ENCODE measurements around the gene ST6GALNAC6.

Gene ST6GALNAC6

DNA sequence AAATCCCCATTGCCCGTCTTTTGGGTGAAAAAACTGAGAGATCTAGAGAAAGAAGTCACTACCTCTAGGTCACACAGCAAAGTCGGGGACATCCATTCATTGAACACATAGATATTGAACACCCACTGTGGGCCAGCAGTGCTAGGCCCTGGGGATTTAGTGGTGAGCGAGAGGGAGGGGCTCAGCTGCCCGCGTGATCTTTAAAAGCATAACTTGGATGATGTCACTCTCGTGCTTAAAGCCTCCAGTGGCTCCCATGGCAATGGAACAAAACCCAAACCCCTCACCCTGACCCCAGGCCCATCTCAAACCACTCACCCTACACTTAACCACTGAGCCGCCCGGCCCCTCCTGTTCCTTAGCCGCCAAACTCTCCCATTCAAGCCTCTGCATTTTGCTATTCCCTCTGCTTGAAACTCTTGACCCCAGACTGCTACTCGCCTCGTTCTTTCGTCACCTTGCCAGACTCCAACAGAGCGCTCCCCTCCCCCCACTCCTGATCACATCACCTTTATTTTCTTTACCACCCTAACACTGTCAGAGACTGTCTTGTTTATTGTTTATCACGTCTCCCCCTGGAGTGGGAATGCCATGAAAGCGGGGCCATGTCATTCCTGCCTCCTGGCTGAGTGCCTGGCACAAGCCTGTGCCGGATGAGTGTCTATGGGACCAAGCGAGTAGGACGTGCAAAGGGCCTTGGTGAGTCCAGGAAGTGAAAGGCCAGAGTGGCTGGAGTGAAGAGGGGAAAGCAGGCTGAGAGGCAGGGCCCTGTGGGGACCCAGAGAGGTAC lies 31.9 kb upstream of the ST6GALNAC6 start:
- no peak for DNase-seq (ENCODE audit: low read depth in 2 of 2)

DNA sequence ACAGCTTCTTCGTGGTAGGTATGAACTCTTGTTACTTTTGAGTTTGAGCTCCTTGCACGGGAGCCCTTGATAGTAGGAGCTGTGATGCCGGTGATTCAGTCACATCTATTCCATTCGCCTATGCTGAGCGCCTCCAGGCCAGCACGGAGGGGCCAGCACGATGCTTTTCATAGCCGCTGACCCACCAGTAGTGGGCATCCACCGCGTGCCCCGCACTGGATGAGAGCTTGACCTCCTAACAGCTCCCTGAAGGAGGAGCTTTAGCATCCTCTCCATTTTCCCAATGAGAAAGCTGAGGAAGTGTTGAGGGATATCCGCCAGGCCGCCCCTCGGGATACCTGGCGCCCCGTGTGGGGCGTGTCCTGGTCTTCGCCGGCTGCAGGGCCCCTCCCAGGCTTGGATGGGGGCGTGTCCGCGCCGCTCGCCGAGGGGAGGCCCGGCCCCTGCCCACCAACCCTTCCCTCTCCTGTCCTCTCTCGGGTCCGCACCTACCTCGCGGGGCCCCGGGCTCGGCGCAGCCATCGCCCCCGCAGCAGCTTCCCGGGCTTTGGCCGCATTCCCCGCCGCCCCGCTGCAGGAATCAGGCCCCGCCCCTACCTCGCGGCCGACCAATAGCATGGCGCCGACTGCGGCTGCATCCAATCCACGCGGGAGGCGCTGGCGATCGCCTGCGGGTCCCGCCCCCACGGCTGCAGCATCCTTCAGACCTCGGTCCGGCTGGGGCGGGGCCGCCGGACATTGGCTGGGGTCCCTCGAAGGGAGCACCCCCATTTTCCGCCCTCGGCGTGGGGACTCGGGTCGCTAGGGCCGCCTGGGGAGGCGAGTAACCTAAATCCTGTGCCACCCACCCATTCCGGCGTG lies 31.1 kb upstream of the ST6GALNAC6 start, which contains the start of gene PIP5KL1:
PIP5KL1 (minus strand) TSS at position 547 of the 861 bp plus-strand sequence; CDS start at position 522, 25 bp downstream.
- peak in 1 of 2 donors; percentile 60 for DNase-seq (ENCODE audit: low read depth in 2 of 2)

DNA sequence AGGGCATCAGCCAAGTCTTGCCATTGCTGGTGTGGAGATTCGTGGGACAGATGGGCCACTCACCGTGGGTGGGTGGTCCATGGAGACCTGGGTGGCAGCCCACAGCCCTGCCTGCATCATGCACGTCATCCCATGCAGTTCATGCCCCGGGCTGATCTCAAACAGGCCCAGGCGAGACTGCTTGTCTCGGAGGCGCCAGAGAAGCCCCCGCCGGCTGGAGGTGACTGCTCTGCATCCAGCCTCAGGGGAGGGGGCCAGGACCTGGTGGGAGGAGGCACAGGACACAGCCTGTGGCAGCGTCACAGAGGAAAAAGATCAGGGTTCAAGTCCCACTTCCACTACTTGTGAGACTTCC lies 30.2 kb upstream of the ST6GALNAC6 start:
- no peak for DNase-seq (ENCODE audit: low read depth in 2 of 2)

DNA sequence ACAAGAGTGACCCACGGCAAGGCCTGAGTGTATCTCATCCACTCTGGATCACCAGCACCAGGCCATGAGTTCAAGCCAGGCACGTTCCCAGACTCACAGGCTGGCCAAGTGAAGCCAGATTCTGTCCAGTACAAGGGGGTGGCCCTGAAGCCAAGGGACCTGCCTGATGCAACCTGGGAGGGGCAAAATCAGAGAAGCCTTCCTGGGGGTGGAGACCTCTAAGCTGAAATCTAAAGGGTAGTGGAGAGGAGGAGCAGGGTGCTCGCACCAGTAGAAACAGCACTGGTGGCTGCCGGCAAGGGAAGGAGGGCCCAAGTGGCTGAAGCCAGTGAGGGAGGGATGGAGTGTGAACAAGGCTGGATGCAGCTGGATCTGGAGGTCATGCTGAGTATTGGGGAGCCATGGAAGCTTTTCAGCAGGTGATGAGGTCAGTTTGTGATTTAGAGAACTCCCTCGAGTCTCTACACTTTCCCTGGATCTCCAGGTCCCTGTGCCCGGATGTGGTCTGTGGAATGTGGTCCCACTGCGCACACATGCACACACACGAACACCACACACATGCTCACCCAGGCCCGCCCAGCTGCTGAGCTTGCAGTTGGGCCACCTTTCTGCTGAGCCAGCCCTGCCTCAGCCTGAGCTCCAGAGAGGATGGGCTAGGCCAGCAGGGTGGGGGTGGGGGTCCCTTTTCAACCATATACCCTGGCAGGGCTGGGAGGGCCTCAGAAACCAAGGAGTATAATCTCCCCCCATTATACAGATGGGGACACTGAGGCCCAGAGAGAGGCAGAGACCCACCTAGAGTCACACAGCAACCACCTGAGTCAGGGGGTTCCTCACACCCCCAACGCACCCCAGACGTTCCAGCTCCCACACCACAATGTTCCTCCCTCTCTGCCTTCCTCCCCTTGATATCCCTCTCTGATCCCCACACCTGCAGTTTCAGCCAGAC lies 29.5 kb upstream of the ST6GALNAC6 start:
- no peak for DNase-seq (ENCODE audit: low read depth in 2 of 2)

DNA sequence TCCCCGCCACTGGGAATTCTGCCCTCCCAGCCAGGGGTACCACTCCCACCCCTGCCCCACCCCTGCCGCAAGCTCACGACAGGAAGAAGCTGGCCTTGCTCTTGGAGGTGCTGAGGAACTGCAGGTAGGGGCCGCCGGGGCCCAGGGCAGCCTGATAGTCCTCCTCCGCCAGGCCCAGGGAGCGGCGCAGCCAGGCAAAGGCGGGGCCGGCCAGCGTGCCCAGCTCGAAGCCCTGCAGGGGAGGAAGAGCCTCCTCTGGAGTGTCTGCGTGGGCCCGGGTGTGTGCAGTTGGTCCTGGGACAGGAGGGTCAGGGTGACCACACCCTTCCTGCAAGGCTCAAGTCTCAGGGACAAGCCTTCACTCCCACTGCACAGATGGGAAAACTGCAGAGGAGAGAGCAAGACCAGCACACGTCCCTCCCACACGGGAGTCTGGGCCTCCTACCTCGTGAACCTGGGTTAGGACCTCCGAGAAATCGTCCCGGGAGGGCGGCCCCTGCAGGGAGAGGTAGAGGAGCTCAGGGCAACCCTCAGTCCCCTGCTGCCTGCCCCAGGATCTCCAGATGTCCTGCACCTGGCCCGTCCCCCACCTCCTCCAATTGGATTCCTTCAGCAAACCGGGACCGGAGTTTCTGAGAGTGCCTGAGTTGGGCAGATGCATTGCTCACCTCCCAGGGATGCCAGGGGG lies 28.7 kb upstream of the ST6GALNAC6 start:
- no peak for DNase-seq (ENCODE audit: low read depth in 2 of 2)

DNA sequence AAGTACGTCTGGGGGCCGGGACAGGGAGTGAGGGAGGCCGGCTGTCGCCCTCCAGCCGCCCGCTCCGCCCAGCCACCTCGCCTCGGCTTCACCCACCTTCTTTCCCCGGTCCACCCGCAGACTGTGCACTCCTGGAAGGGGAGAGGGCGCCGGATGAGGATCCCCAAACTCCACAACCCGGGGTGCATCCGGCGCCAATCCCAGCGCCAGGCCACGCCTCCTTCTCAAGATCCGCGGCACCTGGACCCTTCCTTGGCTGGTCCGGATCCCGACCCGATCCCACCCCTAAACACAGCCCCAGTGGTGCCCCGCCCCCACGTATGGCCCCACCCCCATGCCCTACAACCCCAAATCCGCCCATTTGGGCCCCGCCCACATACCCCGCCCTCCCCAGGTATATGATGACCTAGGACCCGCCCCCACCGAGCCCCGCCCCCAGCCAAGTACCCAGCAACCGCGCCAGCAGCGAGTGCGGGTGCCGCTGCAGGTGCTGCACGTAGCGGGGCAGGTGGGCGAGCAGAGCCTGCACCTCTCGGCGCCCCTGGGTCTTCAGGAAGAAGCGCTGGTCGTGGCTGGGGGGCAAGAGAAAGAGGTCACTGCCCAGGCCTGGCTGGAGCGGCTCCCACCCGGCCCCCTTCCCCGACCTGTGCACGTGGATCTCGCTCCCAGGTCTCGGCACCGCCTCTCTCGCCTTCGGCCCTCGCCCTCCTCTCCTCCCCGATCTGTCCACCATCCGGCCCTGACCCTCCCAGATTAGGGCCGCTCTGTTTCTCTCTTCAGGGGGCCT lies 28.0 kb upstream of the ST6GALNAC6 start:
- DNase-seq (ENCODE audit: low read depth in 2 of 2), result no peak

DNA sequence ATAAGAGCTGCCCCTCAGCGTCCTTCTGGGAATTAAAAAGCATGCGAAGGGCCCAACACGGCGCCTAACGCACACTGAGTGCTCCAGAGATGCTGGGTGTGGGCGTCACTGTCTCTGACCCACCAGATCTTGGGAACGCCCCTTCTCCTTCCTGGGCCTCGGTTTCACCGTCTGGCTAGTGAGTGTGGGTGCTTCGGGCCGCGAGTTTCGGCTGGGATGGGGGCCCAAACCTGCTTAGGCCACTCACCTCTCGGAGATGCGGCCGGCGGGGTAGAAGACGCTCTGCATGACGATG lies 27.4 kb upstream of the ST6GALNAC6 start:
- DNase-seq (ENCODE audit: low read depth in 2 of 2), result no peak

DNA sequence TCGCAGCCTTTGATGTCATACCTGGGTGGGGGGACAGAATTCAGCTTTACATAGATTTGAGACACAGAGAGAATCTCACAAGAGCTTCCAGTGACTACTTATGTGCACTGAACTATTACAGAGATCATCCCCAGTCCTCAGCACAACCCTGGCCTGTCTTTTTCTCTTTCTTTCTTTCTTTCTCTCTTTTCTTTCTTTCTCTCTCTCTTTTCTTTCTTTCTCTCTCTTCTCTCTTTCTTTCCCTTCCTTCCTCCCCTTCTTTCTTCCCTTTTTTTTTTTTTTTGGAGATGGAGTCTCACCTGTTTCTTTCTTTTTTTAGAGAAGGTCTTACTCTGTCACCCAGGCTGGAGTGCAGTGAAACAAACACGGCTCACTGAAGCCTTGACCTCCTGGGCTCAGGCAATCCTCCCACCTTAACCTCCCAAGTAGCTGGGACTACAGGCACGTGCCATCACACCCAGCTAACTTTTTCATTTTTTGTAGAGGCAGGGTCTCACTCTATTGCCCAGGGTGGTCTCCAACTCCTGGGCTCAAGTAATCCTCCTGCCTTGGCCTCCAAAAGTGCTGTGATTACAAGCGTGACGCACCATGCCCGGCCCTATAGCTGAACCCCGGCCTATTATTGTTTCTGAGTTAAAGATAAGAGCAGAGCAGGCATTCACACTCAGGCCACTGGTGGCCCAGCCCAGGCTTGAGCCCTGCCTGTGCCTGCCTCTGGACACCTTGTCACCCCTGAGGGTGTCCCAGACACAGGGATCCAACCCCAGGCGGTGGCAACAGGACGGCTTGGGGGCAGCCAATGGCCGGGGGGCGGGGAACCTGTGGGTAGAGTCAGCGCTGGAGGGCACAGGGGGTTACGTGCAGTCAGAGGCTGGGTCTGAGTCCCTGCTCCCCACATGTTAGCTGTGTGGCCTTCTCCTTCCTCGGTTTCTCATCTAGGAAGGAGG lies 26.8 kb upstream of the ST6GALNAC6 start:
- DNase-seq (ENCODE audit: low read depth in 2 of 2), result no peak

DNA sequence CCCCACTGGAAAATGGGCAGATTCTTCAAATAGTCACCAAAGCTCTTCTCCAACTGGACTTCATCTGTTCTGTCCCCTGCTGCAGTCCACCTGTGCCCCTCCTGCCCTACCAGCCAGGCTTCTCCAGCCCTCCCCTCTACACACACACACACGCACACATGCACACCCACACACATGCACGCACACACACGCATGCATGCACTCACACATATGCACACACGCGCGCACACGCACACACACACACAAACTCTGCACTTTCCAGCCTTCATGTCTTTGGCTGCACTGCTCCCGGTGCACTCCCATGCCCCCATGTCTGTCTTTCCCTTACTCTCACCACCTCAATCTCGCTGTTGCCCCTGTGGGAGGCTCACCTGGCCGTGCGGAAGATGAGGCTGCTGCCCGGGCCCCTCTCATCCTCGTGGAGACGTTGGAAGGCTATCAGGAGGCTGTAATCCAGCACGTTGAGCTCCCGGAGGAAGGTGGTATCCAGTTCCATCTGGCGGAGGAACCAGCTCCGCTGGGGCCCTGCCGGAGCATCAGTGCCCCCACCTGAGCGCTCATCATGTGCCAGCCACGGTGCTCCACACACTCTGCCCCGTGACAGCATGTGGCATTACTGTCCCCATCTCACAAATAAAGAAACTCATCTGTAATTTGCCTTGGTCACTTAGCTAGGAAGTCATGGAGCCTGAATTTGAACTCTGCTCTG lies 25.5 kb upstream of the ST6GALNAC6 start:
- no peak for DNase-seq (ENCODE audit: low read depth in 2 of 2)

- no peak for DNase-seq (ENCODE audit: low read depth in 2 of 2)
Measured at GRCh38 chr9:127923771-127924170, 24.4 kb upstream of the ST6GALNAC6 start.

- DNase-seq (ENCODE audit: low read depth in 2 of 2), result no peak
Measured at GRCh38 chr9:127923046-127923445, 23.6 kb upstream of the ST6GALNAC6 start.

DNA sequence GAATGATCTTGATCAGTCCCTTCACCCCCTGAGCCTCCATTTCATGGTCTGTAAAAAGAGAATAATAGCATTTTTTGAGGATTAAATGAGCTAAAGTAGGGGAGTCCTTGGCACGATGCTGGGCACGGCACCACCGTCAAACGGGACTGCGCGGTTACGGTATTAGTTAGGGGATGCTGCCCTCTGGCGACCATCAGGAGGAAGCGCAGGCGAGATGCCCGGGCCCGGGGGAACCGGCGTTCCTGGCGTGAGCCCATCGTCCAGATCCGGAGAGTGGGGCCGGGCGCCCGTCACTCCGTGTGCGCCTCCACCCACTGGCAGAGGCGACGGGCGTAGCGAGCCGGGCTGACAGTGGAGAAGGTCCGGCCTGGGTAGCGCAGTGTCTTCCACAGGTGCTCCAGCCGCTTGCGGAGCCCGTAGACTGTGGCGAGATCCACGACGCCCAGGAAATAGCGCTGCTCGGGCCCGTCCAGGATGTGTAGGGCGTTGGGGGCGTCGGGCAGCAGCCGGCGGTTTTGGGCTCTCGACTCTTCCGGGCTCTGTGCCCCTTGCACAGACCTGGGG lies 22.2 kb upstream of the ST6GALNAC6 start:
- no peak for DNase-seq (ENCODE audit: low read depth in 2 of 2)

- no peak for DNase-seq (ENCODE audit: low read depth in 2 of 2)
Measured at GRCh38 chr9:127920794-127921193, 21.4 kb upstream of the ST6GALNAC6 start.

DNA sequence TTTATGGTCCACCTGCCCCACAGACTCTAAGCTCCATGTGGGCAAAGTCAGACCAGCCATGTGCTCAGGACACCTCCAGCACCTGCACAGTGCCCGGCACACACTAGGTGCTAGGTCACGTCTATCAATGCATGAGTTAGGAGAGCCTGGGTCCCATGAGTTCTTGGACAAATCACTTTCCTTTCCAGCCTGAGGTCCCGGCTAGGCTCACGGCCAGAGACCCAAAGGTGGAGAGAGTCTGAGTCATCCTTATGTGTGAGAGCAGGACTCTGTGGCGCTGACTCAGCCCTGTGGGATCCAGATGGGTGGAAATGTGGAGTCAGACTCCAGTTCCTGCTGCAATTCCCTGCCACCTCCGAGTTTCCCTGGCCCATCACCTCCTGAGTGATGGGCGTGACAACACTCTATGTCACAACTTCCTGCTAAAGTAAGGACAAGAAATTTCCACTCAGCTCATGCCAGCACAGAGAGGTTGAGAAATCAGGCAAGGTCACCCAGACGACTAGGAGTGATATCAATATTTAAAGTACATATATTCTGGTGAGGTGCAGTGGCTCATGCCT lies 19.9 kb upstream of the ST6GALNAC6 start:
- DNase-seq (ENCODE audit: low read depth in 2 of 2), result no peak

- no peak for DNase-seq (ENCODE audit: low read depth in 2 of 2)
Measured at GRCh38 chr9:127918183-127919107, 19.0 kb upstream of the ST6GALNAC6 start.

DNA sequence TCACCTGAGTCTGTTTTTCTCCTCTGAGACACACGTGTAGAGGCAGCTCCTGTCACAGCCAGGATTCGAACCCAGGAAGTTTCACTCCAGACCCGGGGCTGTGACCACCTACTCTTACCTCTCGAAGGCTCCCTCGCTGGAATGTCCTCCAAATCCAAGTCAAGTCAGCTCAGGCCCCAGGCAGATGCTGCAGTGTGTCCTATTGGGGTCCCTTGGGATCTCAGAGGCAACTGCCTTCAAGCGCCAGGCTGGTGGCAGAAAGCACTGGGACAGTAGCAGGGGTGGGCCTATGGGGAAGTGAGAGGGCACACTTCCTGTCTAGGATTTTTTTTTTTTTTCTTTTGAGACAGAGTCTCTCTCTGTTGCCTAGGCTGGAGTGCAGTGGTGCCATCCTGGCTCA lies 18.2 kb upstream of the ST6GALNAC6 start:
- no peak for DNase-seq (ENCODE audit: low read depth in 2 of 2)

Data from stimulated activated CD8-positive, alpha-beta memory T cell treated with anti-CD3 and anti-CD28 coated beads, Interleukin-15, amount 100 ng/mL, for 48 hours (primary cell).